ENCODE data around the gene MPEG1.

The MPEG1 gene

GRCh38 chr11:59212744-59213631 lies at the start of gene MPEG1:
MPEG1 (minus strand) TSS chr11:59212927; CDS start chr11:59212865, 62 bp downstream.
- DNase-seq: no peak

GRCh38 chr11:59262177-59262818 lies 49.6 kb upstream of the MPEG1 start:
- DNase-seq: no peak

GRCh38 chr11:59261150-59261549 lies 48.4 kb upstream of the MPEG1 start:
- peak; percentile 6 for DNase-seq

GRCh38 chr11:59259867-59260475 lies 47.2 kb upstream of the MPEG1 start:
- no peak for DNase-seq

GRCh38 chr11:59259047-59259446 lies 46.3 kb upstream of the MPEG1 start:
- DNase-seq: no peak

GRCh38 chr11:59255281-59255680 lies 42.6 kb upstream of the MPEG1 start:
- no peak for DNase-seq

- no peak for DNase-seq
Observed at GRCh38 chr11:59254286-59254685, 41.6 kb upstream of the MPEG1 start.

GRCh38 chr11:59253001-59253400 lies 40.3 kb upstream of the MPEG1 start:
- DNase-seq: no peak

- no peak for DNase-seq
Observed at GRCh38 chr11:59249535-59249934, 36.8 kb upstream of the MPEG1 start.

- no peak for DNase-seq
Observed at GRCh38 chr11:59247531-59248227, 35.0 kb upstream of the MPEG1 start.

- DNase-seq: no peak
Observed at GRCh38 chr11:59243633-59244032, 30.9 kb upstream of the MPEG1 start.

- DNase-seq: no peak
Observed at GRCh38 chr11:59240322-59240721, 27.6 kb upstream of the MPEG1 start.

- DNase-seq: no peak
Observed at GRCh38 chr11:59226396-59226795, 13.7 kb upstream of the MPEG1 start.

- DNase-seq: no peak
Observed at GRCh38 chr11:59225017-59225416, 12.3 kb upstream of the MPEG1 start.

- DNase-seq: peak; percentile 48
Observed at GRCh38 chr11:59224351-59224928, 11.7 kb upstream of the MPEG1 start.

GRCh38 chr11:59223611-59224010 lies 10.9 kb upstream of the MPEG1 start:
- DNase-seq: no peak

GRCh38 chr11:59223177-59223576 lies 10.4 kb upstream of the MPEG1 start:
- no peak for DNase-seq

- no peak for DNase-seq
Observed at GRCh38 chr11:59222464-59223060, 9.8 kb upstream of the MPEG1 start.

GRCh38 chr11:59221441-59221840 lies 8.7 kb upstream of the MPEG1 start:
- DNase-seq: no peak

GRCh38 chr11:59219836-59220235 lies 7.1 kb upstream of the MPEG1 start:
- no peak for DNase-seq

- DNase-seq: no peak
Observed at GRCh38 chr11:59218893-59219292, 6.2 kb upstream of the MPEG1 start.

GRCh38 chr11:59218319-59218718 lies 5.6 kb upstream of the MPEG1 start:
- no peak for DNase-seq

Data from NCI-H1436 (cell line).